HCT116 (cell line): Measurements from ENCODE around the gene PFDN5. TPM values are rescaled to one million over a fixed set of nuclear protein-coding genes. Genes with fewer than 3 reads are reported as not detected.

ENCODE experiments used
- ATAC-seq: fragments of 200-7000 bp; cut with Tn5 transposase; 2 replicates; pipeline ENCODE4 v1.9.1; 2020; ENCODE audit warnings: mild to moderate bottlenecking, moderate library complexity
- BruUV-seq: library from RNA; stranded (reverse); fragments of 400-500 nt; replicated peaks from 2 replicates; lab custom pipeline; 2021; lab: Mats Ljungman, UMichigan
- CTCF ChIA-PET: fragments of 300-600 bp; sonication (Branson Sonifier 250); formaldehyde crosslinking; loops from one replicate; lab custom pipeline; 2021; ENCODE audit warnings: antibody characterized with exemption; lab: Charles Lee
- POLR2A ChIA-PET: fragments of 300-600, 350-600 bp; sonication (Branson Sonifier 250); formaldehyde crosslinking; loops from one replicate; lab custom pipeline; 2021; ENCODE audit warnings: antibody characterized with exemption; lab: Charles Lee
- RAD21 ChIA-PET, 2 experiments: fragments of 300-600 bp; sonication (Branson Sonifier 250); formaldehyde crosslinking; loops; one replicate each; lab custom pipeline; 2023; ENCODE audit warnings: low total read pairs in 2 of 2; ENCODE audit not compliant: uncharacterized antibody in 2 of 2, unreplicated experiment in 2 of 2, low non-redundant PET in 1 of 2; lab: Charles Lee
- DNase-seq: peaks from one replicate; pipeline ENCODE4 v3.0.0-alpha.2; 2010; ENCODE audit warnings: low read depth, low spot score
- H2AFZ ChIP-seq: fragments of 200-600 bp; shearing (Covaris generic), sonication (generic); 2 replicates; pipeline ENCODE4 v1.6.1; 2017; ENCODE audit warnings: low read depth, mixed run types, mixed read lengths, antibody characterized with exemption, low read length; ENCODE audit not compliant: poor library complexity, severe bottlenecking
- H3K27ac ChIP-seq: 2 replicates; pipeline ENCODE4 v1.5.1; 2012; ENCODE audit warnings: low read depth, low read length
- H3K27me3 ChIP-seq: fragments of 200-600 bp; sonication (generic); 2 replicates; pipeline ENCODE4 v1.6.1; 2016; ENCODE audit warnings: mixed run types, low read length, mixed read lengths; ENCODE audit not compliant: insufficient read depth
- H3K36me3 ChIP-seq, 2 experiments: fragments of 200-500 bp in 1 of 2; fragments of 200-600 bp in 1 of 2; sonication (Bioruptor generic) in 1 of 2; sonication (generic) in 1 of 2; 2 replicates each; pipeline versions ENCODE4 v1.5.1 to v1.6.1; 2014 to 2016; ENCODE audit warnings: low read length in 2 of 2, inconsistent platforms in 1 of 2, mixed read lengths in 1 of 2, mixed run types in 1 of 2; ENCODE audit not compliant: insufficient read depth in 2 of 2, control insufficient read depth in 1 of 2
- H3K4me1 ChIP-seq, 2 experiments: fragments of 200-600 bp in 1 of 2; sonication (generic) in 1 of 2; 2 replicates each; pipeline versions ENCODE4 v1.5.1 to v1.6.1; 2012 to 2017; ENCODE audit warnings: low read length in 2 of 2, inconsistent platforms in 1 of 2, mild to moderate bottlenecking in 1 of 2, mixed read lengths in 1 of 2, mixed run types in 1 of 2, moderate library complexity in 1 of 2; ENCODE audit not compliant: insufficient read depth in 2 of 2, control insufficient read depth in 1 of 2
- H3K4me2 ChIP-seq: fragments of 200-600 bp; sonication (generic); 2 replicates; pipeline ENCODE4 v1.6.1; 2017; ENCODE audit warnings: mixed run types, low read length, mixed read lengths
- H3K4me3 ChIP-seq, 2 experiments: fragments of 200-600 bp in 1 of 2; sonication (generic) in 1 of 2; replicated peaks in 1 of 2; 2 replicates each; pipeline ENCODE4 v1.5.1; 2011 to 2016; ENCODE audit warnings: low read length in 2 of 2, control low read depth in 1 of 2, low read depth in 1 of 2, mild to moderate bottlenecking in 1 of 2, mixed read lengths in 1 of 2, mixed run types in 1 of 2
- H3K79me2 ChIP-seq: fragments of 200-600 bp; sonication (generic); 2 replicates; pipeline ENCODE4 v1.6.1; 2017; ENCODE audit warnings: mild to moderate bottlenecking, mixed run types, low read length, moderate library complexity, mixed read lengths; ENCODE audit not compliant: insufficient read depth
- H3K9ac ChIP-seq: fragments of 200-600 bp; sonication (generic); 2 replicates; pipeline ENCODE4 v1.6.1; 2016; ENCODE audit warnings: low read length, mixed read lengths
- H3K9me2 ChIP-seq: fragments of 200-600 bp; sonication (generic), shearing (Covaris generic); 2 replicates; pipeline ENCODE4 v1.6.1; 2017; ENCODE audit warnings: mixed run types, mild to moderate bottlenecking, moderate library complexity; ENCODE audit not compliant: insufficient read depth
- H3K9me3 ChIP-seq, 2 experiments: fragments of 200-500 bp in 1 of 2; fragments of 200-600 bp in 1 of 2; sonication (Bioruptor generic) in 1 of 2; sonication (generic) in 1 of 2; 2 replicates each; pipeline ENCODE4 v1.6.1; 2014 to 2017; ENCODE audit warnings: low read length in 2 of 2, mixed read lengths in 2 of 2, inconsistent platforms in 1 of 2, low read depth in 1 of 2, mild to moderate bottlenecking in 1 of 2, mixed run types in 1 of 2, moderate library complexity in 1 of 2; ENCODE audit not compliant: control insufficient read depth in 1 of 2, insufficient read depth in 1 of 2
- H4K20me1 ChIP-seq: fragments of 200-600 bp; sonication (generic), shearing (Covaris generic); 2 replicates; pipeline ENCODE4 v1.6.1; 2017; ENCODE audit warnings: mixed run types, mild to moderate bottlenecking, moderate library complexity; ENCODE audit not compliant: insufficient read depth
- CBX3 ChIP-seq: IDR thresholded peaks from 2 replicates; pipeline ENCODE4 v1.6.1; 2012; ENCODE audit warnings: low read depth
- EZH2 ChIP-seq: fragments of 200-600 bp; sonication (generic); IDR thresholded peaks from 2 replicates; pipeline ENCODE4 v1.6.1; 2017; ENCODE audit warnings: antibody characterized with exemption, mixed run types
- EZH2phosphoT487 ChIP-seq: fragments of 200-600 bp; IDR thresholded peaks from 2 replicates; pipeline ENCODE4 v1.6.1; 2018; ENCODE audit warnings: antibody characterized with exemption, borderline replicate concordance
- POLR2AphosphoS5 ChIP-seq: IDR thresholded peaks from 2 replicates; pipeline ENCODE4 v1.6.1; 2011; ENCODE audit warnings: mild to moderate bottlenecking, low read depth, low read length, moderate library complexity
- SIN3A ChIP-seq: IDR thresholded peaks from 2 replicates; pipeline ENCODE4 v1.6.1; 2012; ENCODE audit warnings: low read depth
- TCF7L2 ChIP-seq: IDR thresholded peaks from 2 replicates; pipeline ENCODE4 v1.7.0; 2011; ENCODE audit warnings: borderline replicate concordance, inconsistent platforms; ENCODE audit not compliant: insufficient read depth, insufficient read length; ENCODE audit errors: extremely low read depth
- intact Hi-C: fragments of 100-400 bp; cut with micrococcal nuclease; formaldehyde crosslinking; loops from 2 replicates; pipeline ENCODE4 v1.10.0; 2022
- total RNA-seq: library from RNA; stranded (reverse); gene quantifications from one replicate; pipeline ENCODE4 v1.2.1, GENCODE V29; 2021; ENCODE audit not compliant: unreplicated experiment
- TF ChIP-seq, protein P1 (sequence below): IDR thresholded peaks from 2 replicates; pipeline ENCODE4 v1.6.1; 2012
- TF ChIP-seq, protein P2 (sequence below): IDR thresholded peaks from 2 replicates; pipeline ENCODE4 v1.6.1; 2012

Gene PFDN5
- total RNA-seq, 1 experiment from 2014 or later = 318 TPM

DNA sequence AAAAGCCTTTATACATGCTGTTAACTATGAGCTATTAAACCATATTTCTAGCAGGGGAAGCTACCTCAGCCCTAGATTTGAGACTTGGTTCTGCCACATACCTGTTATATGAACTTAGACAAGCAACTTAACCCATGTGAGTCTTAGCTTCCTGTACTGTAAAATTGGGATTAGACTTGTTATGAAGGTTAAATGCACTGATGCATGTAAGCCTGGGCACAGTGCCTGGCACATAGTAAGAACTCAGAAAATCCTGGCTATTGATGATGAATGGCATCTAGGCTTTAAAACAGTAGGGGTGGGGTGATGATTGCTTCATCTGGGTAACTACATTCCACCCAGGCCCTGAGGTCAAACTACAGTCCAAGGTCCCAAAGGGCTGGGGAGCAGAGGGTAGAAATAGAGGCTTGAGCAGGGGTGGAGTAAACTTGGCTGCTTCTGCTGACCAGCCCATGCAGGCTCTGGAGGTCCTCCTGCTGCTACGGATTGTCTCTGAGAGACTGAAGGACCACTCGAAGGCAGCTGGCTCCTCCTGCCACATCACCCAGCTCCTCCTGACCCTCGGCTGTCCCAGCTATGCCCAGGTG lies 16.0 kb upstream of the PFDN5 start:
- no peaks in the 10 kb centered on the region for H3K79me2 ChIP-seq
- H4K20me1 ChIP-seq = no peaks in the 10 kb centered on the region
- H3K9ac ChIP-seq = no peak overlapping the region
- no TSS peak for BruUV-seq
- CTCF ChIA-PET = interaction anchor here (0.8 to 1.4 kb wide), 2 partner anchors 16 to 66 kb away, joined by 3 read pairs; partner anchors contain the start of gene PFDN5
- no peak overlapping the region for H2AFZ ChIP-seq
- no peaks in the 10 kb centered on the region for H3K4me1 ChIP-seq
- no peaks in the 10 kb centered on the region for H3K27me3 ChIP-seq
- H3K4me3 ChIP-seq = no peak overlapping the region
- DNase-seq (no peak), ATAC-seq (no peak)
- POLR2A ChIA-PET = no interaction called here
- no peak overlapping the region for H3K27ac ChIP-seq
- intact Hi-C loops = no loop called here
- RAD21 ChIA-PET = no interaction called here
- H3K9me3 ChIP-seq = no peaks in the 10 kb centered on the region
- peaks cover 24 to 69% of the 10 kb centered on the region in 2 experiments for H3K36me3 ChIP-seq
- no peak for TF ChIP-seq TCF7L2
- no peak for TF ChIP-seq CBX3
- TF ChIP-seq, all 23 proteins: peak for 0
- H3K9me2 ChIP-seq = no peaks in the 10 kb centered on the region
- H3K4me2 ChIP-seq = no peak overlapping the region

DNA sequence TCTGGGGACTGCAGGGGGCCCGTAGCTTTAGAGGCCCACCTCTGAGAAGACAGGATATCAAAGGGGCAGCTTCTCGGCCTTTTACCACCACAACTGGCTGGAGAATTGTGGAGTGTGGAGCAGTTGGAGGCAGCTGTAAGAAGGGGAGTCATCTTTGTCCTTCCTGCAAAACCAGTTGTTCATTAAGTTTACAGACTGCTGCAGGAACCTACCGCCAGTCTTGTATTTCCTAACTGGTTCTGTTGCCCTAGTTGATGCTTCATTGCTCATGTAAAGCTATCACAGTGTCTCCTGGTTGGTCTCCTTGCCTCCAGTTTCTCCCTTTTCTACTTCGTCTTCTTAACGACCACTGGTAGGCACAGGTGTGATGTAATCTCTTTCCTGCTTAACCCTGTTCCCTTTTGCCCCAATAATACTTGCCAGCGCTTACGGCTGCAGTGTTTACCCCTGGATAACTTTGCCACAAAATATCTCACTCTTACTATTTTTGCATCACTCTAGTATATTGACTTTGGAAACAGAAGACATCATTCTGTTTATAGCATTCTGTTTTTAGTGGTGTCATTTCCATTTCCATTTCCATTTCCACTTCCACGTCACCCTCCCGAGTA lies 15.3 kb upstream of the PFDN5 start:
- H3K36me3 ChIP-seq = peaks cover 27 to 64% of the 10 kb centered on the region in 2 experiments
- no peaks in the 10 kb centered on the region for H3K27me3 ChIP-seq
- ChIA-PET RAD21 (no interaction called here), CTCF (interaction anchor here (1.4 kb wide), 1 partner anchor 15 kb away, joined by 3 read pairs; the partner anchor contains the start of gene PFDN5), POLR2A (no interaction called here)
- no peak overlapping the region for H3K4me3 ChIP-seq
- no peaks in the 10 kb centered on the region for H3K9me2 ChIP-seq
- H3K9ac ChIP-seq = no peak overlapping the region
- H2AFZ ChIP-seq = no peak overlapping the region
- no peaks in the 10 kb centered on the region for H3K79me2 ChIP-seq
- TF ChIP-seq EZH2 (no peak), CBX3 (no peak), SIN3A (no peak), POLR2AphosphoS5 (no peak), EZH2phosphoT487 (no peak)
- TF ChIP-seq, protein P1, sequence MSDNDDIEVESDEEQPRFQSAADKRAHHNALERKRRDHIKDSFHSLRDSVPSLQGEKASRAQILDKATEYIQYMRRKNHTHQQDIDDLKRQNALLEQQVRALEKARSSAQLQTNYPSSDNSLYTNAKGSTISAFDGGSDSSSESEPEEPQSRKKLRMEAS = no peak
- TF ChIP-seq, protein P2, sequence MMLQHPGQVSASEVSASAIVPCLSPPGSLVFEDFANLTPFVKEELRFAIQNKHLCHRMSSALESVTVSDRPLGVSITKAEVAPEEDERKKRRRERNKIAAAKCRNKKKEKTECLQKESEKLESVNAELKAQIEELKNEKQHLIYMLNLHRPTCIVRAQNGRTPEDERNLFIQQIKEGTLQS = no peak
- ATAC-seq = no peak
- H3K4me2 ChIP-seq = no peak overlapping the region
- H4K20me1 ChIP-seq = no peaks in the 10 kb centered on the region
- no peak for DNase-seq
- no peak overlapping the region for H3K27ac ChIP-seq
- intact Hi-C loops = loop anchor here (10.0 kb wide), 1 partner anchor 215 kb away; no protein-coding TSS in a partner anchor
- no TSS peak for BruUV-seq
- no peaks in the 10 kb centered on the region for H3K9me3 ChIP-seq
- H3K4me1 ChIP-seq = no peaks in the 10 kb centered on the region
